SH-SY5Y (cell line): ENCODE measurements around the gene SMYD3.

ENCODE experiments used
- GATA2 ChIP-seq: IDR thresholded peaks from 2 replicates; pipeline ENCODE4 v1.6.1; 2011; ENCODE audit warnings: mild to moderate bottlenecking, low read depth, low read length
- GATA3 ChIP-seq: IDR thresholded peaks from 2 replicates; pipeline ENCODE4 v1.6.1; 2011; ENCODE audit warnings: low read depth, mild to moderate bottlenecking, low read length, moderate library complexity

DNA sequence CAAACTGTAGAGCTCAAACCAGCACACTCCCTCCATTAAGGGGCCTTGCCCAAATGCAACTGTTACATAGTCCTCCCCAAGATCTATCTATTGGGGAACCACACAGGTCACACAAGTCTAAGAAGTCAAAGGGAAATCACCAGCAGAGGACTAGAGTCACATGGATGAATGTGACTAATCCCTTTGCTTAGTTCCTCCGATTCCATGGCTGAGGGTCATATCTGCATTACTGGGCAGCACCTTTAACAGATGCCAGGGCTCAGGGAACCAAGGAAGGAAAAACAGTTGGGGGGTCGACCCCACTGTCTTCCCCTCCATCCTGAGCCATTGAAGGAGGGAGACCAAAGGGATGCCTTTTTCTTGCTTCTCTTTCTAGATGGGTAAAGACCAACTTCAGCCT is 23.4 kb upstream of the SMYD3 start:
- TF ChIP-seq GATA2, result no peak
- no peak for TF ChIP-seq GATA3
